GM19452 (cell line): Measurements from ENCODE around the gene THRSP.
"Not testable (repeated sequence)": the region's sequence is repeated elsewhere in the genome, so short reads cannot be mapped to it uniquely, and the experiment has no call there.

Source experiments
- ATAC-seq: cut with Tn5 transposase; IDR thresholded peaks from one replicate; pipeline ENCODE4 v1.9.1; 2021; ENCODE audit not compliant: unreplicated experiment

THRSP gene

DNA sequence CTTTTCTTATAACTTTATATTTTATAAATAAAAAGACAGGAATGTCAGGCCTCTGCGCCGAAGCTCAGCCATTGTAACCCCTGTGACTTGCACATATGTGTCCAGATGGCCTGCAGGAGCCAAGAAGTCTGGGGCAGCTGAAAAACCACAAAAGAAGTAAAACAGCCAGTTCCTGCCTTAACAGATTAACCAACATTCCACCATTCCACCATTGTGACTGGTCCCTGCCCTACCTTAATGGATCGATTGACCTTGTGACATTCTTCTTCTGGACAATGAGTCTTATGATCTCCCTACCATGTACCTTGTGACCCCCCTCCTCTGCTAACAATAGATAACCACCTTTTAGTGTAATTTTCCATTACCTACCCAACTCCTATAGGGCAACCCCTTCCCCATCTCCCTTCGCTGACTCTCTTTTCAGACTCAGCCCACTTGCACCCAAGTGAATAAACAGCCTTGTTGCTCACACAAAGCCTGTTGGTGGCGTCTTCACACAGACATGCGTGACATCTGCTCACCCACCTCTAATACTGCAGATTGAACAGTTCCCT lies 22.9 kb downstream of the THRSP start:
- ATAC-seq = not testable (repeated sequence)

GRCh38 chr11:78094250-78094649 lies 30.6 kb downstream of the THRSP start:
- no peak for ATAC-seq

GRCh38 chr11:78097666-78098385 lies 34.2 kb downstream of the THRSP start:
- ATAC-seq = no peak

GRCh38 chr11:78099666-78100065 lies 36.0 kb downstream of the THRSP start:
- no peak for ATAC-seq

- no peak for ATAC-seq
Observed at GRCh38 chr11:78100261-78100660, 36.6 kb downstream of the THRSP start.

- ATAC-seq = no peak
Observed at GRCh38 chr11:78100676-78101472, 37.2 kb downstream of the THRSP start.

DNA sequence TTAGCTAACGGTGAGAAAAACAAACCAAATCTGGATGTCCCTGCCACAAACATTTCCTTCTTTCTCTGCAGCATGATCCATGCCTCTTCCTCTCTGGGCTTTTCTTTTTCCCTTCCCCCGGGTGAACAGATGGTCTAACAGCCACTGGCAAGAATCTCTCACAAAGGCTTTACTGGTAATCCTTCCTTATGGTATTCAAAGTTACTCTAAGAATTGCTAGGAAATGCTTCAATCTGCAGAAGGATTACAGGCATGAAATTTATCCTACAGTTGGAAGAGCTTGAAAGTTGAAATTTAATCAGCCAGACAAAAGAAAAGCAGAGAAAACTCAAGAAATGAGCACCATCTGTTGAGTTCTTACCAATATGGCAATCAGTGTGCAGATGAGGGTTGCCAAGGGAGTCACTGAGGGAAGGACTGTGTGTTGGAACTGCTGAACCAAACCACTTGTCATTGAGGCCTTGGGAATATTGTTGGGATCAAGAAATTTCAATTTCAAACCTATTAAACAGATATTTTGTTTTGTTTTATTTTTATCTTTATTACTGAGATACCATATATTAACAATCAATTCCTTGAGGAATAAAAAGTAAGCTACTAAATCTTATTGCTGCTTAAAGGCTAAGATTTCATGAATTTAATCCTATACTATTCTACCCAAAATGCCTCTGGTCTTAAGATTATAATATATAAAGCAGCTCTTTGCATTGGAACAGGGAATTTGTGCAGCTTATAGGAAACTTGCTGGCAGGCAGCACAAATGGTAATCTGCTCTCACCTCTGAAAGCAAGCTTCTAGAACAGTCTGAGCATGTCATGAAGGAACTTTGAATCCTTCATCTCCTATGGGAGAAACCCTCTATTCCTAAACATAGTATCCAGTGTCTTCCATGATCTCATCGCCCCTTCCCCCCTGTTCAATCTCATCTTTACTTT lies 45.7 kb downstream of the THRSP start:
- ATAC-seq = no peak

GRCh38 chr11:78110351-78110750 lies 46.7 kb downstream of the THRSP start:
- no peak for ATAC-seq

GRCh38 chr11:78110830-78111229 lies 47.2 kb downstream of the THRSP start:
- no peak for ATAC-seq

- ATAC-seq = no peak
Observed at GRCh38 chr11:78111298-78111697, 47.6 kb downstream of the THRSP start.

DNA sequence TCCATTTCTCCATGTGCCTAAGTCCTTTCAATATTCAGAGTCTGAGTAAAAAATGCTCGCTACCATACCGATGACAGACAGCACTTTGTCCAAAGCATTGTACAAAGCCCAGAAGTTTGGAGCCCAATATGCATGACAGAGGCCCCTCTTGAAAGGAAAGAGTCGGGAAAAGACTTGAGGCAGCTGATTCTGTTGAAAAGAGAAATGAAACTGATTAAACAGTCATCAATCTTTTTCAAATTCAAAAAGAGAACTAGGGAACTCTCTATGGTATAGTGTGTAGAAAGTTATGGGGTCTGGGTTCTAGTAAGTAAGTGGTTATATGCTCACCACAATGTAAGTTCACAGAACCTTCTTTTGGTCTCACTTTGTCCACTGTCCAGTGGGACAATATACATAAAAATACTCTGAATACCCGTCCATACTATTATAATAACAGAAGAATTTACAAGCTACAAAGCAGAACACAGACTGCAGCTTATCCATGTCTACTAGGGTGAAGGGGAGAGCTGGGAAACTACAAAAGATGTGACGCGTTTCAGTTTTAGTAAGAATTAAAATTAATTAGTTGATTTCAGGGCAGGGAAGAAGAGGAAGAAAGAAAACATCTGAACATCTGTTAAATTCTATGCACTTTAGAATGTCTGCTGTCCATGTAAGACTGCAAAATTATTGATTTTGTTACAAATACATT lies 49.1 kb downstream of the THRSP start:
- ATAC-seq = peak; percentile 67
